CD4-positive, alpha-beta memory T cell (primary cell): Measurements from ENCODE around the gene PLEKHG4. TPM values are rescaled to one million over a fixed set of nuclear protein-coding genes. Genes with fewer than 3 reads are reported as not detected.

Experiments
- CTCF ChIA-PET: fragments of 350-600 bp; sonication (Branson Sonifier 250); formaldehyde crosslinking; loops from one replicate; lab custom pipeline; 2021; ENCODE audit warnings: inconsistent platforms; ENCODE audit not compliant: partially characterized antibody; lab: Charles Lee
- POLR2A ChIA-PET: fragments of 350-600 bp; sonication (Branson Sonifier 250); formaldehyde crosslinking; loops from one replicate; lab custom pipeline; 2021; ENCODE audit not compliant: partially characterized antibody; lab: Charles Lee
- DNase-seq, 5 donors: peaks; one replicate each; pipeline versions ENCODE4 v3.0.0 to v3.0.0-alpha.2; 2020 to 2022; ENCODE audit warnings: mixed read lengths in 1 of 5
- H3K27ac ChIP-seq: one replicate; pipeline ENCODE4 v1.7.0; 2013; ENCODE audit warnings: low read depth, low read length
- H3K27me3 ChIP-seq: 2 replicates; pipeline ENCODE4 v1.7.0; 2013; ENCODE audit warnings: mild to moderate bottlenecking, low read length, moderate library complexity; ENCODE audit not compliant: insufficient read depth
- H3K36me3 ChIP-seq: 2 replicates; pipeline ENCODE4 v1.7.0; 2013; ENCODE audit warnings: mild to moderate bottlenecking, low read length, moderate library complexity; ENCODE audit not compliant: insufficient read depth
- H3K4me1 ChIP-seq: 2 replicates; pipeline ENCODE4 v1.7.0; 2013; ENCODE audit warnings: mild to moderate bottlenecking, low read length, moderate library complexity; ENCODE audit not compliant: insufficient read depth
- H3K4me3 ChIP-seq, 2 donors: one replicate each; pipeline ENCODE4 v1.7.0; 2013; ENCODE audit warnings: low read length in 2 of 2, mild to moderate bottlenecking in 1 of 2
- H3K9me3 ChIP-seq, 2 donors: one replicate each; pipeline ENCODE4 v1.7.0; 2013; ENCODE audit warnings: low read length in 2 of 2, control low read depth in 1 of 2; ENCODE audit not compliant: control insufficient read depth in 1 of 2
- H3K27ac Mint-ChIP-seq, 7 donors: one replicate each; pipeline ENCODE4 v1.8.0; 2020 to 2021; ENCODE audit warnings: mixed read lengths in 7 of 7, mild to moderate bottlenecking in 6 of 7, inconsistent platforms in 3 of 7, moderate library complexity in 3 of 7
- H3K27me3 Mint-ChIP-seq, 2 donors: one replicate each; pipeline ENCODE4 v1.8.0; 2020 to 2021; ENCODE audit warnings: mixed read lengths in 2 of 2
- H3K36me3 Mint-ChIP-seq, 2 donors: one replicate each; pipeline ENCODE4 v1.8.0; 2020 to 2021; ENCODE audit warnings: mixed read lengths in 2 of 2, inconsistent platforms in 1 of 2, mild to moderate bottlenecking in 1 of 2
- H3K4me1 Mint-ChIP-seq, 4 donors: one replicate each; pipeline ENCODE4 v1.8.0; 2020 to 2021; ENCODE audit warnings: mixed read lengths in 4 of 4, mild to moderate bottlenecking in 1 of 4
- H3K4me3 Mint-ChIP-seq, 8 donors: one replicate each; pipeline ENCODE4 v1.8.0; 2020 to 2021; ENCODE audit warnings: mixed read lengths in 8 of 8, mild to moderate bottlenecking in 7 of 8, moderate library complexity in 6 of 8, inconsistent platforms in 3 of 8
- H3K9me3 Mint-ChIP-seq, 8 donors: one replicate each; pipeline ENCODE4 v1.8.0; 2020 to 2021; ENCODE audit warnings: mixed read lengths in 8 of 8, mild to moderate bottlenecking in 5 of 8, inconsistent platforms in 3 of 8, moderate library complexity in 1 of 8
- intact Hi-C: fragments of 100-400 bp; cut with micrococcal nuclease; formaldehyde crosslinking; loops from one replicate; pipeline ENCODE4 v1.15.1; 2023
- polyA plus RNA-seq, 2 donors: library from polyadenylated mRNA; unstranded; fragments of 300-500 nt; fragmentation: Illumina TruSeq; gene quantifications; one replicate each; pipeline ENCODE4 v1.2.3, GENCODE V29; 2021
- total RNA-seq, 2 experiments: library from RNA; stranded (reverse); gene quantifications; one replicate each; pipeline ENCODE4 v1.2.3, GENCODE V29; 2021

The PLEKHG4 gene
- total and polyA plus RNA-seq, 4 experiments from 2014 or later = 4.3 to 24.0 (median 11.1) TPM

DNA sequence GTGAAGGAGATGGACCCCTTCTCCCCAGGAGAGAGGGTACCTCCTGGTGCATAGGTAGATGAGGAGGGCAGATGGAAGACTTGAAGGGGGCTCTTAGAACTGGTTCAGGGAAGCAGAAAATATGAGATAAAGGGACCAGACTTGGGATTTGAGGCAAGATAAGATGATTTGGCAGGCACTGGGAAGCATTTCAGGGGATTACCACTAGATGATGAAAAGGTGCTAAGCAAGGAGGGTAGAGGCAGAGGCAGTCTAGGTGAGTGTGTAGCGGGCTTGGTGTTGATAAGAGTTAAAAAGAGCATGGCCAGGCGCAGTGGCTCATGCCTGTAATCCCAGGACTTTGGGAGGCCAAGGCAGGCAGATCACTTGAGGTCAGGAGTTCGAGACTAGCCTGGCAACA is 16.1 kb upstream of the PLEKHG4 start:
- Mint-ChIP-seq H3K9me3 (no peaks in the 10 kb centered on the region), H3K36me3 (no peaks in the 10 kb centered on the region), H3K27me3 (peaks cover 11 to 13% of the 10 kb centered on the region in 2 donors), H3K4me1 (no peaks in the 10 kb centered on the region), H3K4me3 (no peak overlapping the region), H3K27ac (peak overlapping the region in 1 of 7 donors; percentile 54)
- H3K27me3 ChIP-seq = no peaks in the 10 kb centered on the region
- no peak overlapping the region for H3K4me3 ChIP-seq
- intact Hi-C loops = no loop called here
- H3K27ac ChIP-seq = no peak overlapping the region
- no peaks in the 10 kb centered on the region for H3K9me3 ChIP-seq
- CTCF ChIA-PET = no interaction called here
- DNase-seq = no peak
- H3K4me1 ChIP-seq = no peaks in the 10 kb centered on the region
- no peaks in the 10 kb centered on the region for H3K36me3 ChIP-seq
- POLR2A ChIA-PET = no interaction called here

DNA sequence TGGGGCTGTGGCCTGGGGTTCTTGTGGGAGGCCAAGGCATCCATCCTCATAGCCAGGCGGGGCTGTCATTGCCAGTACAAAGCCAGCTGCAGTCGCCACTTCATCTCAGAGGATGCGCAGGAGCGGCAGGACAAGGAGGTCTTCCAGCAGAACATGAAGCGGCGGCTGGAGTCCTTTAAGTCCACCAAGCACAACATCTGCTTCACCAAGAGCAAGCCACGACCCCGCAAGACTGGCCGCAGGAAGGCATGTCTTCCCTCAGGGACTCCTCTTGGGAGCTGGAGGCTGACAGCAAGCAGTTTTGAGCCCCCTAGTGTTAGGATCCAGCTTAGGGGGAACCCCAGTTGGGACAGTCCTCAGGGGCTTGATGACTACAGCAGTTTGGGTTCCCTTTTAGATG is 15.1 kb upstream of the PLEKHG4 start:
- H3K9me3 Mint-ChIP-seq = no peaks in the 10 kb centered on the region
- ChIA-PET POLR2A (no interaction called here), CTCF (no interaction called here)
- H3K4me1 Mint-ChIP-seq = no peaks in the 10 kb centered on the region
- Histone ChIP-seq H3K27me3 (no peaks in the 10 kb centered on the region), H3K4me3 (no peak overlapping the region), H3K9me3 (no peaks in the 10 kb centered on the region), H3K4me1 (no peaks in the 10 kb centered on the region), H3K27ac (no peak overlapping the region), H3K36me3 (no peaks in the 10 kb centered on the region)
- intact Hi-C loops = no loop called here
- DNase-seq = no peak
- H3K27me3 Mint-ChIP-seq = peaks cover 11 to 13% of the 10 kb centered on the region in 2 donors
- H3K4me3 Mint-ChIP-seq = no peak overlapping the region
- no peak overlapping the region for H3K27ac Mint-ChIP-seq
- no peaks in the 10 kb centered on the region for H3K36me3 Mint-ChIP-seq

DNA sequence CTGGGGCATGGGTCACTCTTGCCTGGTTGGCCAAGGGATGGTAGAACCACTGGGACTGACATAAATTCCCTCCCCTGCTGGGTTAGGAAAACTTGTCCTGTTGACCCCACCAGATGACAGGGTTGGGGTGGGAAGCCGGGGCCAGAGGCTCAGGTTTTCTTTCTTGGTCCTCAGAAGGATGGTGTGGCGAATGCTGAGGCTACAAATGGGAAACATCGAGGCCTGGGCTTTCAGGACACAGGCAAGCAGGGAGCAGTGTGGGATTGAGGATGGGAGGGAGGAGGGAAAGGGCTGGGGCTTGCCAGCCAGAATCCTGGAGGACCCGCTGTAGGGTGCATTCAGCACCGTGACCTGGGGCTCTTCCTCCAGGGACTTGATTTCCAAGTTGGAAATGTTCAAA is 14.5 kb upstream of the PLEKHG4 start:
- CTCF ChIA-PET = no interaction called here
- H3K27ac Mint-ChIP-seq = no peak overlapping the region
- POLR2A ChIA-PET = no interaction called here

DNA sequence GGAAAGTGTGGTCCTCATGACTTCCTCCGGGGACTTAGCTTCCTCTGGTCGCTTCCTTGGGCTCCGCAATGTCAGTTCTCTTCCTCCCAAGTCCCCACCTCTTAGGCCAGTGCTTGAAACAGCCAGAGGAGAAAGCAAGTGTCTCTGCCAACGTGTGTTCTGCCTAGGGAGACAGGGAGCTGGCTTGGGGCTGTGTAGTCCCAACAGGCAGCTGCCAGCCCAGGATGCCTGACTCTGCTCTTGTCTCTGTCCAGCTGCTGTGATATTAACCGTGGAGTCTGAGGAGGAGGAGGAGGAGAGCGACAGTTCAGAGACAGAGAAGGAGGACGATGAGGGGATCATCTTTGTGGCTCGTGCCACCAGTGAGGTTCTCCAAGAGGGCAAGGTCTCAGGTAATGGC is 13.5 kb upstream of the PLEKHG4 start:
- H3K27ac Mint-ChIP-seq = no peak overlapping the region
- H3K36me3 Mint-ChIP-seq = no peaks in the 10 kb centered on the region
- H3K4me1 Mint-ChIP-seq = no peaks in the 10 kb centered on the region
- ChIA-PET POLR2A (no interaction called here), CTCF (no interaction called here)
- peaks cover 10 to 11% of the 10 kb centered on the region in 2 donors for H3K27me3 Mint-ChIP-seq
- Histone ChIP-seq H3K36me3 (no peaks in the 10 kb centered on the region), H3K27me3 (no peaks in the 10 kb centered on the region), H3K4me1 (no peaks in the 10 kb centered on the region), H3K9me3 (no peaks in the 10 kb centered on the region), H3K4me3 (no peak overlapping the region), H3K27ac (no peak overlapping the region)
- no peaks in the 10 kb centered on the region for H3K9me3 Mint-ChIP-seq
- no peak overlapping the region for H3K4me3 Mint-ChIP-seq
- intact Hi-C loops = no loop called here
- DNase-seq = no peak

More for the DNA sequence above, 14.5 kb upstream of the PLEKHG4 start:
- no peaks in the 10 kb centered on the region for H3K36me3 Mint-ChIP-seq
- Histone ChIP-seq H3K4me3 (no peak overlapping the region), H3K27me3 (no peaks in the 10 kb centered on the region), H3K9me3 (no peaks in the 10 kb centered on the region), H3K36me3 (no peaks in the 10 kb centered on the region), H3K4me1 (no peaks in the 10 kb centered on the region), H3K27ac (no peak overlapping the region)
- H3K4me1 Mint-ChIP-seq = no peaks in the 10 kb centered on the region
- intact Hi-C loops = no loop called here
- no peak overlapping the region for H3K4me3 Mint-ChIP-seq
- peaks cover 11 to 13% of the 10 kb centered on the region in 2 donors for H3K27me3 Mint-ChIP-seq
- no peaks in the 10 kb centered on the region for H3K9me3 Mint-ChIP-seq
- DNase-seq = no peak

DNA sequence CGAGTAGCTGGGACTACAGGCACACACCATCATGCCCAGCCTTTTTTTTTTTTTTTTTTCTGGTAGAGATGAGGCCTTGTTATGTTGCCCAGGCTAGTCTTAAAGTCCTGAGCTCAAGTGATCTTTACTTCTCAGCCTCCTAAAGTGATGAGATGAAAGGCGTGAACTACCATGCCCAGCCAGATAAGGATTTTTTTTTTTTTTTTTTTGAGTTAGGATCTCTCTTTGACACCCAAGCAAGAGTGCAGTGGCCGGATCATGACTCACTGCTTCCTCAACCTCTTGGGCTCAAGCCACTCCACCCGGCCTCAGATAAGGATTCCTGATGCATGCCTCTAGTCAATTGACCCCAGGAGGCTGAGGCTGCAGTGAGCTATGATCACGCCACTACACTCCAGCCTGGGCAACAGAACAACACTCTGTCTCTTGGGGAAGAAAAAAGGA is 11.2 kb upstream of the PLEKHG4 start:
- H3K27ac ChIP-seq = no peak overlapping the region
- ChIA-PET CTCF (interaction anchor here (1.3 kb wide), 1 partner anchor 10 kb away, joined by 4 read pairs; no protein-coding TSS in a partner anchor), POLR2A (interaction anchor here (0.6 kb wide), 1 partner anchor 82 kb away, joined by 3 read pairs; no protein-coding TSS in a partner anchor)
- H3K9me3 Mint-ChIP-seq = no peaks in the 10 kb centered on the region
- no peaks in the 10 kb centered on the region for H3K4me1 Mint-ChIP-seq
- no peak for DNase-seq
- H3K36me3 Mint-ChIP-seq = no peaks in the 10 kb centered on the region
- H3K27me3 ChIP-seq = no peaks in the 10 kb centered on the region
- H3K4me3 ChIP-seq = no peak overlapping the region
- H3K4me3 Mint-ChIP-seq = no peak overlapping the region
- H3K27ac Mint-ChIP-seq = no peak overlapping the region
- no peaks in the 10 kb centered on the region for H3K4me1 ChIP-seq
- H3K27me3 Mint-ChIP-seq = peaks cover 2 to 7% of the 10 kb centered on the region in 2 donors
- no peaks in the 10 kb centered on the region for H3K36me3 ChIP-seq
- H3K9me3 ChIP-seq = no peaks in the 10 kb centered on the region
- intact Hi-C loops = no loop called here

DNA sequence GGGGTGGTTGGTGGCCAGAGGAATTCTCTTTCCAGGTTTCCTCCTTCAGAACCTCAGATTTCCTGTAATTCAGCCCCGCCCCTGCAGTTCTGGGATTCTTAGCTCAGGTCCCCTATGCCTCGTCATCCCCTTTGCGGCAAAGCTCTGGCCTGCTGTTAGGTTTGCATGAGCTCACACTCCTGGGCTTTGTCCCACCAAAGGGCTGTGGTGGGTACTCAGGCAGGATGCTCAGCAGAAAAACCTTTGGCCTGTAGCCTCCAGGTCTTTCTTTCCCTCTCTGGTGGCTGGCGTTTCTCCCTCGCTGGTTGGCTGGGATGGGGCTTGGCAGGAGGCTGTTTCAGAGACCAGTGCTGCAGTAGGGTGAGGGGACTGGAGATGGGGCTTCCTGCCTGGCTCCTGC is 9.6 kb upstream of the PLEKHG4 start:
- intact Hi-C loops = no loop called here
- Histone ChIP-seq H3K27me3 (no peaks in the 10 kb centered on the region), H3K4me3 (no peak overlapping the region), H3K27ac (no peak overlapping the region), H3K36me3 (no peaks in the 10 kb centered on the region), H3K4me1 (no peaks in the 10 kb centered on the region), H3K9me3 (no peaks in the 10 kb centered on the region)
- H3K4me1 Mint-ChIP-seq = no peaks in the 10 kb centered on the region
- no peak overlapping the region for H3K4me3 Mint-ChIP-seq
- peaks cover 0 to 2% of the 10 kb centered on the region in 2 donors for H3K27me3 Mint-ChIP-seq
- ChIA-PET CTCF (no interaction called here), POLR2A (no interaction called here)
- DNase-seq = no peak
- peaks cover 0 to 1% of the 10 kb centered on the region in 2 donors for H3K36me3 Mint-ChIP-seq
- no peaks in the 10 kb centered on the region for H3K9me3 Mint-ChIP-seq
- H3K27ac Mint-ChIP-seq = no peak overlapping the region

DNA sequence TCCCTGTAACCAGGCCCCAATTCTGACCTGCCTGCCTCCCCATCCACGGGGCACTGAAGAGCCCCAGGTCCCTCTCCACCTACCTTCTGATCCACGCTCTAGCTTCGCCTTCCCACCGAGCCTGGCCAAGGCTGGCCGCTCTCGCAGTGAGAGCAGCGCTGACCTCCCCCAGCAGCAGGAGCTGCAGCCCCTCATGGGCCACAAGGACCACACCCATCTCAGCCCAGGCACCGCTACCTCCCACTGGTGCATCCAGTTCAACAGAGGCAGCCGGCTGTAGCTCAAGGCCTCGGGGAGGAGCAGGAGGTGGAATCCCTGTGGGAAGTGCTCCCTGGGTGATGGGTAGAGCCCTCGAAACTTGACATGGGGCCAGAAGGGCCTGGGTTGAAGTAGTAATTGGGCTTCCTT is 8.4 kb upstream of the PLEKHG4 start:
- H3K27me3 Mint-ChIP-seq = peaks cover 0 to 2% of the 10 kb centered on the region in 2 donors
- intact Hi-C loops = no loop called here
- CTCF ChIA-PET = no interaction called here
- no peak for DNase-seq
- peaks cover 4% of the 10 kb centered on the region in 2 donors for H3K36me3 Mint-ChIP-seq
- Histone ChIP-seq H3K36me3 (no peaks in the 10 kb centered on the region), H3K4me1 (no peaks in the 10 kb centered on the region), H3K9me3 (no peaks in the 10 kb centered on the region), H3K27ac (no peak overlapping the region), H3K27me3 (no peaks in the 10 kb centered on the region), H3K4me3 (no peak overlapping the region)
- H3K4me3 Mint-ChIP-seq = no peak overlapping the region
- peaks cover 0 to 3% (median 0%) of the 10 kb centered on the region in 4 donors for H3K4me1 Mint-ChIP-seq
- H3K9me3 Mint-ChIP-seq = no peaks in the 10 kb centered on the region
- no peak overlapping the region for H3K27ac Mint-ChIP-seq
- POLR2A ChIA-PET = interaction anchor here (1.1 kb wide), 1 partner anchor 337 kb away, joined by 3 read pairs; the partner anchor contains the start of gene CIAO2B
